Glutamatergic neuron (in vitro differentiated cells): ENCODE data around the gene COQ2. TPM values are rescaled to one million over a fixed set of nuclear protein-coding genes. Genes with fewer than 3 reads are reported as not detected.

Source experiments
- DNase-seq: peaks from one replicate; pipeline ENCODE4 v3.0.0; 2022
- H3K27ac Mint-ChIP-seq: one replicate; pipeline ENCODE4 v1.8.0; 2020; ENCODE audit warnings: mild to moderate bottlenecking, mixed read lengths, inconsistent platforms; ENCODE audit not compliant: unreplicated experiment
- H3K27me3 Mint-ChIP-seq: one replicate; pipeline ENCODE4 v1.8.0; 2020; ENCODE audit warnings: mild to moderate bottlenecking, moderate library complexity, mixed read lengths, inconsistent platforms; ENCODE audit not compliant: unreplicated experiment
- H3K36me3 Mint-ChIP-seq: one replicate; pipeline ENCODE4 v1.8.0; 2020; ENCODE audit warnings: mild to moderate bottlenecking, mixed read lengths, inconsistent platforms; ENCODE audit not compliant: unreplicated experiment
- H3K4me1 Mint-ChIP-seq: one replicate; pipeline ENCODE4 v1.8.0; 2020; ENCODE audit warnings: mild to moderate bottlenecking, low read depth, mixed read lengths, inconsistent platforms; ENCODE audit not compliant: unreplicated experiment
- H3K4me3 Mint-ChIP-seq: one replicate; pipeline ENCODE4 v1.8.0; 2020; ENCODE audit warnings: mild to moderate bottlenecking, mixed read lengths, inconsistent platforms; ENCODE audit not compliant: unreplicated experiment
- H3K9me3 Mint-ChIP-seq: one replicate; pipeline ENCODE4 v1.8.0; 2020; ENCODE audit warnings: mild to moderate bottlenecking, moderate library complexity, mixed read lengths, inconsistent platforms; ENCODE audit not compliant: unreplicated experiment
- CTCF ChIP-seq: fragments of 200-600 bp; sonication (generic); IDR thresholded peaks from one replicate; pipeline ENCODE4 v1.5.0; 2021; ENCODE audit not compliant: partially characterized antibody, unreplicated experiment
- total RNA-seq: library from RNA; stranded (reverse); fragmentation: NEBNext Ultra II Directional; extraction: Animal tissue kit (Norgen Biotek cat#: 25700); gene quantifications from one replicate; pipeline ENCODE4 v1.2.1, GENCODE V29; 2021; ENCODE audit not compliant: unreplicated experiment

Gene COQ2
- total RNA-seq, 1 donor from 2014 or later: 5.3 TPM

- Mint-ChIP-seq H3K4me1 (peaks cover 8% of the 10 kb centered on the region), H3K4me3 (no peak overlapping the region), H3K9me3 (peaks cover 2% of the 10 kb centered on the region), H3K27me3 (no peaks in the 10 kb centered on the region), H3K27ac (peak overlapping the region; percentile 78), H3K36me3 (no peaks in the 10 kb centered on the region)
- DNase-seq: no peak
- TF ChIP-seq CTCF: no peak
Measured at GRCh38 chr4:83258461-83258860, 26.1 kb downstream of the COQ2 start.

- peaks cover 8% of the 10 kb centered on the region for H3K4me1 Mint-ChIP-seq
- H3K9me3 Mint-ChIP-seq: peaks cover 2% of the 10 kb centered on the region
- peak overlapping the region; percentile 78 for H3K27ac Mint-ChIP-seq
- H3K4me3 Mint-ChIP-seq: no peak overlapping the region
- no peak for TF ChIP-seq CTCF
- H3K27me3 Mint-ChIP-seq: no peaks in the 10 kb centered on the region
- peak; percentile 40 for DNase-seq
- no peaks in the 10 kb centered on the region for H3K36me3 Mint-ChIP-seq
Measured at GRCh38 chr4:83257811-83258210, 26.8 kb downstream of the COQ2 start.

- Mint-ChIP-seq H3K36me3 (no peaks in the 10 kb centered on the region), H3K9me3 (peaks cover 2% of the 10 kb centered on the region), H3K27me3 (no peaks in the 10 kb centered on the region), H3K4me3 (no peak overlapping the region), H3K4me1 (peaks cover 13% of the 10 kb centered on the region), H3K27ac (no peak overlapping the region)
- no peak for DNase-seq
- TF ChIP-seq CTCF: no peak
Measured at GRCh38 chr4:83255584-83255983, 29.0 kb downstream of the COQ2 start.

- H3K27ac Mint-ChIP-seq: no peak overlapping the region
- peaks cover 1% of the 10 kb centered on the region for H3K9me3 Mint-ChIP-seq
- H3K4me3 Mint-ChIP-seq: no peak overlapping the region
- no peaks in the 10 kb centered on the region for H3K36me3 Mint-ChIP-seq
- TF ChIP-seq CTCF: peak; percentile 79
- H3K4me1 Mint-ChIP-seq: peaks cover 9% of the 10 kb centered on the region
- DNase-seq: peak; percentile 74
- no peaks in the 10 kb centered on the region for H3K27me3 Mint-ChIP-seq
Measured at GRCh38 chr4:83252782-83253405, 31.7 kb downstream of the COQ2 start.

- no peak overlapping the region for H3K27ac Mint-ChIP-seq
- peaks cover 5% of the 10 kb centered on the region for H3K4me1 Mint-ChIP-seq
- H3K4me3 Mint-ChIP-seq: no peak overlapping the region
- no peaks in the 10 kb centered on the region for H3K27me3 Mint-ChIP-seq
- H3K9me3 Mint-ChIP-seq: no peaks in the 10 kb centered on the region
- no peak for DNase-seq
- no peak for TF ChIP-seq CTCF
- no peaks in the 10 kb centered on the region for H3K36me3 Mint-ChIP-seq
Measured at GRCh38 chr4:83251447-83251830, 33.2 kb downstream of the COQ2 start.
